Measurements from ENCODE around the gene CLIC4. TPM values are rescaled to one million over a fixed set of nuclear protein-coding genes. Genes with fewer than 3 reads are reported as not detected.
"Not testable (repeated sequence)": the region's sequence is repeated elsewhere in the genome, so short reads cannot be mapped to it uniquely, and the experiment has no call there.

The CLIC4 gene
- total RNA-seq, 1 donor from 2014 or later: 169 TPM

- no peak for DNase-seq (ENCODE audit: low spot score)
Measured at GRCh38 chr1:24745711-24746413, 615 bp downstream of the CLIC4 start.

- DNase-seq (ENCODE audit: low spot score): no peak
Measured at GRCh38 chr1:24748191-24749121, 3.2 kb downstream of the CLIC4 start.

- no peak for DNase-seq (ENCODE audit: low spot score)
Measured at GRCh38 chr1:24749252-24749651, 4.0 kb downstream of the CLIC4 start.

GRCh38 chr1:24749886-24750285, 4.6 kb downstream of the CLIC4 start:
- no peak for DNase-seq (ENCODE audit: low spot score)

- DNase-seq (ENCODE audit: low spot score): no peak
Measured at GRCh38 chr1:24751833-24752232, 6.6 kb downstream of the CLIC4 start.

- DNase-seq (ENCODE audit: low spot score): no peak
Measured at GRCh38 chr1:24752305-24752704, 7.1 kb downstream of the CLIC4 start.

- no peak for DNase-seq (ENCODE audit: low spot score)
Measured at GRCh38 chr1:24754229-24754628, 9.0 kb downstream of the CLIC4 start.

- DNase-seq (ENCODE audit: low spot score): not testable (repeated sequence)
Measured at GRCh38 chr1:24755323-24755722, 10.1 kb downstream of the CLIC4 start.

GRCh38 chr1:24756395-24756794, 11.1 kb downstream of the CLIC4 start:
- no peak for DNase-seq (ENCODE audit: low spot score)

GRCh38 chr1:24759492-24759891, 14.2 kb downstream of the CLIC4 start:
- DNase-seq (ENCODE audit: low spot score): no peak

- DNase-seq (ENCODE audit: low spot score): no peak
Measured at GRCh38 chr1:24761582-24761981, 16.3 kb downstream of the CLIC4 start.

- DNase-seq (ENCODE audit: low spot score): no peak
Measured at GRCh38 chr1:24762133-24762676, 17.0 kb downstream of the CLIC4 start.

- DNase-seq (ENCODE audit: low spot score): no peak
Measured at GRCh38 chr1:24763671-24764070, 18.4 kb downstream of the CLIC4 start.

- no peak for DNase-seq (ENCODE audit: low spot score)
Measured at GRCh38 chr1:24764439-24764838, 19.2 kb downstream of the CLIC4 start.

GRCh38 chr1:24764848-24765247, 19.6 kb downstream of the CLIC4 start:
- no peak for DNase-seq (ENCODE audit: low spot score)

GRCh38 chr1:24765308-24765988, 20.2 kb downstream of the CLIC4 start:
- no peak for DNase-seq (ENCODE audit: low spot score)

- no peak for DNase-seq (ENCODE audit: low spot score)
Measured at GRCh38 chr1:24767351-24767750, 22.1 kb downstream of the CLIC4 start.

- DNase-seq (ENCODE audit: low spot score): no peak
Measured at GRCh38 chr1:24768873-24769605, 23.8 kb downstream of the CLIC4 start.

- no peak for DNase-seq (ENCODE audit: low spot score)
Measured at GRCh38 chr1:24769656-24770651, 24.7 kb downstream of the CLIC4 start.

GRCh38 chr1:24770881-24771280, 25.6 kb downstream of the CLIC4 start:
- no peak for DNase-seq (ENCODE audit: low spot score)
